ENCODE results near the gene COX17. TPM values are rescaled to one million over a fixed set of nuclear protein-coding genes. Genes with fewer than 3 reads are reported as not detected.

COX17 gene
- total and polyA plus RNA-seq, 2 donors (not counting 3 experiments of a cell fraction or from before 2014, with no cell fraction given) = 19.8 to 37.6 TPM

DNA sequence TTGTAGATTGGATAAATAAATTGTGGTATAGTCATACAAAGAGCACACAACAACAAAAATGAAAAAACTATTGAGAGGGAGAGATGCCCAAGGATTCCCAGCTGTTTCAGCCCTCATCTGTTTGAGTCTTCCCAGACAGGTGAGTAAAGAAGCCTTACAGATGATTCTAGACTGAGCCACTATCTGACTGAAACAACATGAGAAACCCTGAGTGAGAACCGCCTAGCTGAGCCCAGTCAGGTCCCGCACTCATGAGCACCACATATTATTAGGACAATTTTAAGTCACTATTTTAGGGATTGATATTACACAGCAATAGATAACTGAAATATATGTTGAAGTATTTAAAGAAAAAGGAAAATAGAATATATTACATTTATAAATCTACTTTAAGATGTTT, 35.8 kb downstream of the COX17 start:
- TF ChIP-seq, protein P1, sequence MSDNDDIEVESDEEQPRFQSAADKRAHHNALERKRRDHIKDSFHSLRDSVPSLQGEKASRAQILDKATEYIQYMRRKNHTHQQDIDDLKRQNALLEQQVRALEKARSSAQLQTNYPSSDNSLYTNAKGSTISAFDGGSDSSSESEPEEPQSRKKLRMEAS (IDR thresholded peaks at IDR 0.05; ENCODE audit: insufficient read depth, insufficient read length) = no peak
- TF ChIP-seq EZH2 (IDR thresholded peaks at IDR 0.05; ENCODE audit: borderline replicate concordance, low read depth, low read length, severe bottlenecking) = no peak
- no peak for TF ChIP-seq POLR2AphosphoS5 (IDR thresholded peaks at IDR 0.05; ENCODE audit: insufficient read depth, low read depth, low read length)
- TF ChIP-seq GATA2 (IDR thresholded peaks at IDR 0.05; ENCODE audit: insufficient read depth, insufficient read length, low read depth, low read length) = no peak
- no peak for TF ChIP-seq JUN (IDR thresholded peaks at IDR 0.05; ENCODE audit: borderline replicate concordance, insufficient read depth, insufficient read length, low read depth)
- TF ChIP-seq POLR2A (IDR thresholded peaks at IDR 0.05; ENCODE audit: low read depth, low read length) = no peak
- TF ChIP-seq FOS (IDR thresholded peaks at IDR 0.05; ENCODE audit: borderline replicate concordance, insufficient read depth, low read length) = no peak
- TF ChIP-seq MYC (IDR thresholded peaks at IDR 0.05; ENCODE audit: low read depth, low read length) = no peak
- TF ChIP-seq, protein P2, sequence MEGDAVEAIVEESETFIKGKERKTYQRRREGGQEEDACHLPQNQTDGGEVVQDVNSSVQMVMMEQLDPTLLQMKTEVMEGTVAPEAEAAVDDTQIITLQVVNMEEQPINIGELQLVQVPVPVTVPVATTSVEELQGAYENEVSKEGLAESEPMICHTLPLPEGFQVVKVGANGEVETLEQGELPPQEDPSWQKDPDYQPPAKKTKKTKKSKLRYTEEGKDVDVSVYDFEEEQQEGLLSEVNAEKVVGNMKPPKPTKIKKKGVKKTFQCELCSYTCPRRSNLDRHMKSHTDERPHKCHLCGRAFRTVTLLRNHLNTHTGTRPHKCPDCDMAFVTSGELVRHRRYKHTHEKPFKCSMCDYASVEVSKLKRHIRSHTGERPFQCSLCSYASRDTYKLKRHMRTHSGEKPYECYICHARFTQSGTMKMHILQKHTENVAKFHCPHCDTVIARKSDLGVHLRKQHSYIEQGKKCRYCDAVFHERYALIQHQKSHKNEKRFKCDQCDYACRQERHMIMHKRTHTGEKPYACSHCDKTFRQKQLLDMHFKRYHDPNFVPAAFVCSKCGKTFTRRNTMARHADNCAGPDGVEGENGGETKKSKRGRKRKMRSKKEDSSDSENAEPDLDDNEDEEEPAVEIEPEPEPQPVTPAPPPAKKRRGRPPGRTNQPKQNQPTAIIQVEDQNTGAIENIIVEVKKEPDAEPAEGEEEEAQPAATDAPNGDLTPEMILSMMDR (IDR thresholded peaks at IDR 0.05; ENCODE audit: extremely low read depth in 1 of 2, insufficient read depth in 1 of 2, low read depth in 1 of 2, low read length in 2 of 2) = no peak
- POLR2A ChIA-PET = interaction anchor here (0.7 kb wide), 1 partner anchor 105 kb away, joined by 4 read pairs; no protein-coding TSS in a partner anchor
- no peaks in the 10 kb centered on the region for H3K79me2 ChIP-seq (ENCODE audit: control insufficient read depth, insufficient read depth, low read length)
- no peaks in the 10 kb centered on the region for H3K36me3 ChIP-seq (ENCODE audit: control insufficient read depth in 2 of 2, extremely low read depth in 1 of 2, insufficient read depth in 2 of 2, low read length in 2 of 2)
- H2AFZ ChIP-seq (ENCODE audit: low read depth, low read length) = no peak overlapping the region
- H3K9ac ChIP-seq (replicated peaks; ENCODE audit: extremely low read depth, insufficient read depth, low read length) = no peak overlapping the region
- H3K4me1 ChIP-seq (ENCODE audit: control insufficient read depth, extremely low read depth, insufficient read depth, low read length) = peaks cover 27% of the 10 kb centered on the region
- dilution Hi-C loops (cut with MboI; ENCODE audit: extremely low pct_ligation_motif_present, low sequenced_read_pairs) = no loop called here
- H4K20me1 ChIP-seq (replicated peaks; ENCODE audit: control insufficient read depth, extremely low read depth, insufficient read depth, low read length) = no peaks in the 10 kb centered on the region
- CTCF ChIA-PET = interaction anchor here (1.5 kb wide), 1 partner anchor 15 kb away, joined by 3 read pairs; no protein-coding TSS in a partner anchor
- H3K27me3 ChIP-seq (ENCODE audit: control insufficient read depth in 2 of 2, insufficient read depth in 2 of 2, low read length in 2 of 2) = no peaks in the 10 kb centered on the region
- FAIRE-seq (no peak), DNase-seq (ENCODE audit: low read depth, low spot score) (no peak)
- no peak overlapping the region for H3K4me3 ChIP-seq (replicated peaks in 1 of 3; ENCODE audit: insufficient read depth in 1 of 3, low read depth in 1 of 3, low read length in 3 of 3)
- no peaks in the 10 kb centered on the region for H3K9me3 ChIP-seq (replicated peaks; ENCODE audit: control insufficient read depth, insufficient read depth, low read length)
- intact Hi-C loops (cut with micrococcal nuclease) = no loop called here
- H3K4me2 ChIP-seq (ENCODE audit: insufficient read depth, low read length) = no peak overlapping the region
- H3K27ac ChIP-seq (ENCODE audit: insufficient read depth, low read depth, low read length) = no peak overlapping the region
- no peaks in the 10 kb centered on the region for H3K9me1 ChIP-seq (replicated peaks; ENCODE audit: control insufficient read depth, extremely low read depth, insufficient read depth, low read length)
- no TSS peak for BruUV-seq (replicated peaks)
